ENCODE measurements around the gene PTPN22.

DNA sequence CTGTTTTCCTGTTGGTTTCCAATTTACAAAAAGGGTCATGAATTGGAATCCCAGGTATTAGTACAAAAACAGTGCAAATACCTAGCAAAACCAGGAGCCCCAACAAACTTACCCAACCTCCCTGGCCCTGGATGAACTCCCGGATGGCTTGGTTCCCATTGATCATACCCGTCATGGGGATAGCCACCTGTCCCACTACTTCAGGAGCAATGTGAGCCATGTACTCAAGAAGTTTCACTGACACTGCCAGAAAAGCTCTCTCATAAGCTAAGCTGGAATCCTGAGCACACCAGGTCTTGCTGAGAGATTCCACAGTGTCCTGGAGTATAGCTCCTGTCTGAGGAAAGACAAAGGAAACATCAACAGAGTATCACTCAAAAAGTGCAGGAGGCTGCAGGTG, 10.1 kb upstream of the PTPN22 start:
- TF ChIP-seq, protein P1, sequence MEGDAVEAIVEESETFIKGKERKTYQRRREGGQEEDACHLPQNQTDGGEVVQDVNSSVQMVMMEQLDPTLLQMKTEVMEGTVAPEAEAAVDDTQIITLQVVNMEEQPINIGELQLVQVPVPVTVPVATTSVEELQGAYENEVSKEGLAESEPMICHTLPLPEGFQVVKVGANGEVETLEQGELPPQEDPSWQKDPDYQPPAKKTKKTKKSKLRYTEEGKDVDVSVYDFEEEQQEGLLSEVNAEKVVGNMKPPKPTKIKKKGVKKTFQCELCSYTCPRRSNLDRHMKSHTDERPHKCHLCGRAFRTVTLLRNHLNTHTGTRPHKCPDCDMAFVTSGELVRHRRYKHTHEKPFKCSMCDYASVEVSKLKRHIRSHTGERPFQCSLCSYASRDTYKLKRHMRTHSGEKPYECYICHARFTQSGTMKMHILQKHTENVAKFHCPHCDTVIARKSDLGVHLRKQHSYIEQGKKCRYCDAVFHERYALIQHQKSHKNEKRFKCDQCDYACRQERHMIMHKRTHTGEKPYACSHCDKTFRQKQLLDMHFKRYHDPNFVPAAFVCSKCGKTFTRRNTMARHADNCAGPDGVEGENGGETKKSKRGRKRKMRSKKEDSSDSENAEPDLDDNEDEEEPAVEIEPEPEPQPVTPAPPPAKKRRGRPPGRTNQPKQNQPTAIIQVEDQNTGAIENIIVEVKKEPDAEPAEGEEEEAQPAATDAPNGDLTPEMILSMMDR (IDR thresholded peaks at IDR 0.05): no peak
- no peak for TF ChIP-seq EP300 (IDR thresholded peaks at IDR 0.05; ENCODE audit: low read depth)
- no peak for TF ChIP-seq POLR2A (IDR thresholded peaks at IDR 0.05)
